Mesothelial cell of epicardium (in vitro differentiated cells): Measurements from ENCODE around the gene SUSD2. TPM values are rescaled to one million over a fixed set of nuclear protein-coding genes. Genes with fewer than 3 reads are reported as not detected.

Experiments used
- DNase-seq, 2 experiments: peaks; one replicate each; pipeline ENCODE4 v3.0.0; 2021; ENCODE audit warnings: low spot score in 2 of 2; ENCODE audit not compliant: unreplicated experiment in 2 of 2
- H3K27ac Mint-ChIP-seq: 2 replicates; pipeline ENCODE4 v1.8.0; 2021; ENCODE audit warnings: mixed read lengths
- H3K27me3 Mint-ChIP-seq: 2 replicates; pipeline ENCODE4 v1.8.0; 2021; ENCODE audit warnings: low read depth, mixed read lengths
- H3K36me3 Mint-ChIP-seq: 2 replicates; pipeline ENCODE4 v1.8.0; 2021; ENCODE audit warnings: mixed read lengths
- H3K4me1 Mint-ChIP-seq: 2 replicates; pipeline ENCODE4 v1.8.0; 2021; ENCODE audit warnings: mixed read lengths
- H3K4me3 Mint-ChIP-seq: 2 replicates; pipeline ENCODE4 v1.8.0; 2021; ENCODE audit warnings: mild to moderate bottlenecking, moderate library complexity, mixed read lengths
- H3K9me3 Mint-ChIP-seq: 2 replicates; pipeline ENCODE4 v1.8.0; 2021; ENCODE audit warnings: mixed read lengths
- total RNA-seq: library from RNA; stranded (reverse); gene quantifications from 3 replicates; pipeline ENCODE4 v1.2.1, GENCODE V29; 2021
- TF ChIP-seq, protein P1 (sequence below): fragments of 200-600 bp; sonication (generic); IDR thresholded peaks from one replicate; pipeline ENCODE4 v1.5.0; 2021; ENCODE audit warnings: antibody characterized with exemption; ENCODE audit not compliant: unreplicated experiment

SUSD2 gene
- total RNA-seq, 1 donor from 2014 or later: 1.2 TPM

DNA sequence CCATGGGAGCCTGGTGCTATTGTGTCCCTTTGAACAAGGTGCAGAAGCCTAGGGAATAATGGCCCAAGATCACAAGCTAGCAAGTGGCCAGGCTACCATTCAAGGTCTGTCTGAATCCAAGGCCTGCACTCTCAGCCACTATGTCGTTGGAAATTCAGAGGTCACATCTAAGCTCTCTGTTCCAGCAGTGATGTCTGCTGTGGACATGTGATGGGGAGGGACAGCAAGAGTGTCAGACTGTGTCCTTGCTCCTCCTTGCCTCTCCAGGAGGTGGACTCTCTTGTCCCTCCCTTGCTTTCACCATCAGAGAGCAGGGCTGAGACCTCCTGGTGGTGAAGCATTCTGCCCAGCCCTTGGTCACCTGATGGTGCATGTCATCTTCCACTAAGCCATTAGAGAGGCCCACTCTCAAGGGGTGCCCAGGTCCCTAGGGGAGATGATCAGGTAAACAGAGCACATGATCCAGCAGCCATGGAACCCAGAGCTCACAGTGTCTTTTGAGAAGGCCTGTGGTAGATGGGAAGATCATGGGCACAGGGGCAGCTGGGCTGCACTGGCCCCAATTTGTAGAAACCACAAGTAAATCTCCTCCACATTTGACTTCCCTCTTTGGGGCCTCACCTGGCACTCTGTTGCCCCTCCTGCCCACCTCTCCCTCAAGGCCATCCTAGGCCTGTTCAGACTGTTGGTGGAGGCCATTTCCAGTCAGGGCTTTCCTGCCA is 37.1 kb upstream of the SUSD2 start:
- Mint-ChIP-seq H3K9me3 (no peaks in the 10 kb centered on the region), H3K27ac (peak overlapping the region; percentile 90), H3K4me3 (no peak overlapping the region), H3K36me3 (peaks cover under 1% of the 10 kb centered on the region), H3K27me3 (no peaks in the 10 kb centered on the region), H3K4me1 (peaks cover 32% of the 10 kb centered on the region)
- TF ChIP-seq, protein P1, sequence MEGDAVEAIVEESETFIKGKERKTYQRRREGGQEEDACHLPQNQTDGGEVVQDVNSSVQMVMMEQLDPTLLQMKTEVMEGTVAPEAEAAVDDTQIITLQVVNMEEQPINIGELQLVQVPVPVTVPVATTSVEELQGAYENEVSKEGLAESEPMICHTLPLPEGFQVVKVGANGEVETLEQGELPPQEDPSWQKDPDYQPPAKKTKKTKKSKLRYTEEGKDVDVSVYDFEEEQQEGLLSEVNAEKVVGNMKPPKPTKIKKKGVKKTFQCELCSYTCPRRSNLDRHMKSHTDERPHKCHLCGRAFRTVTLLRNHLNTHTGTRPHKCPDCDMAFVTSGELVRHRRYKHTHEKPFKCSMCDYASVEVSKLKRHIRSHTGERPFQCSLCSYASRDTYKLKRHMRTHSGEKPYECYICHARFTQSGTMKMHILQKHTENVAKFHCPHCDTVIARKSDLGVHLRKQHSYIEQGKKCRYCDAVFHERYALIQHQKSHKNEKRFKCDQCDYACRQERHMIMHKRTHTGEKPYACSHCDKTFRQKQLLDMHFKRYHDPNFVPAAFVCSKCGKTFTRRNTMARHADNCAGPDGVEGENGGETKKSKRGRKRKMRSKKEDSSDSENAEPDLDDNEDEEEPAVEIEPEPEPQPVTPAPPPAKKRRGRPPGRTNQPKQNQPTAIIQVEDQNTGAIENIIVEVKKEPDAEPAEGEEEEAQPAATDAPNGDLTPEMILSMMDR: no peak
- DNase-seq: no peak

DNA sequence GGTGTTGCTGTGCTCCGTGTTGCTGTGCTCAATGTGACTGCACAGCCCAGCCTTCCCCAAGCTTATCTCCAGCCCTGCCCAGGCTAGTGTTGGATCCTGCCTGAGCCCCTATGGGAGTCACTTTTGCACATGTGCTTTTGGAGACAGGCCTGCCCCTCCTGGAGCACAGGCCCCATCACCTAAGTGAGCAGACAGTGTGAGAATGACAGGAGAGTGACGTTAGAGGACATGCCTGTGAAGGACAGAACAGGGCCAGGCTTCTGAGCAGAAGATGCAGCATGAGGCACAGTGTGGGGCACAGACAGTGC is 36.6 kb upstream of the SUSD2 start:
- no peaks in the 10 kb centered on the region for H3K9me3 Mint-ChIP-seq
- peak overlapping the region; percentile 90 for H3K27ac Mint-ChIP-seq
- H3K4me3 Mint-ChIP-seq: no peak overlapping the region
- TF ChIP-seq, protein P1: no peak
- H3K27me3 Mint-ChIP-seq: no peaks in the 10 kb centered on the region
- peaks cover 2% of the 10 kb centered on the region for H3K36me3 Mint-ChIP-seq
- DNase-seq: no peak
- peaks cover 32% of the 10 kb centered on the region for H3K4me1 Mint-ChIP-seq

DNA sequence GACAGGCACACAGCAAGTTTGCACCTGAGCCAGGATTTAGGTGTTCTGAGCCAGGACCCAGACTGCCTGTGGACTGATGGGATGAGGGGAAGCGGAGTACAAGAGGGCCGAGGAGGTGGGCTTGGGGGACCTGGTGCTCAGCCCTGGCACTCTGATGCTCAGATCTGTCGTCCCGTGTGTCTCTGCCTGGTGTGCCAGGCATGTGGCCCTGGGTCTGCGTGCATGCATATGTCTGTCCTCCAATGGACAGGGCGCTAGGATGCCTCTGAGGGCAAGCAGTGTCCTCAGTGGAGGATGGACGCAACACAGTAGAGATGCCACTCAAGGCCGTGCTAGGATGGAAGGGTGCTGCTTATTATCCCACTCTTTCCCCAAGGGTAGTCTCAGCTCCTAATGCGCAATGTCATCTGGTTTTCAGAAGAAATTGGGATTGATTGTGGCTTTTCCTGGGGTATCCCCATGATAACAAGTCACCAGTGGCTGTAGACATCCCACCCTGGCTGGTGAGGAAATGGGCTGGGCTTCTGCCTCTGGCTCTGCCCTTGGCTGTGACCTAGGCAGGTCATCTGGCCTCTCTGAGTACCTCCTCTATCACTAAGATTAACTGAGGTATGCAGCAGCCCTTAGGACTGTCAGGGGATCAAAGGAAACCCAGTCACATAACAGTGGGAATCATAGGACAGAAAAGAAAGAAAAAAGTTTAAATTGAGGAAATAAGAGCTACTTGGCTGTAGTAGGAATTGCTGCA is 35.7 kb upstream of the SUSD2 start:
- Mint-ChIP-seq H3K4me3 (no peak overlapping the region), H3K36me3 (peaks cover 2% of the 10 kb centered on the region), H3K9me3 (no peaks in the 10 kb centered on the region), H3K4me1 (peaks cover 32% of the 10 kb centered on the region), H3K27me3 (no peaks in the 10 kb centered on the region), H3K27ac (peak overlapping the region; percentile 93)
- DNase-seq: no peak
- TF ChIP-seq, protein P1: no peak

DNA sequence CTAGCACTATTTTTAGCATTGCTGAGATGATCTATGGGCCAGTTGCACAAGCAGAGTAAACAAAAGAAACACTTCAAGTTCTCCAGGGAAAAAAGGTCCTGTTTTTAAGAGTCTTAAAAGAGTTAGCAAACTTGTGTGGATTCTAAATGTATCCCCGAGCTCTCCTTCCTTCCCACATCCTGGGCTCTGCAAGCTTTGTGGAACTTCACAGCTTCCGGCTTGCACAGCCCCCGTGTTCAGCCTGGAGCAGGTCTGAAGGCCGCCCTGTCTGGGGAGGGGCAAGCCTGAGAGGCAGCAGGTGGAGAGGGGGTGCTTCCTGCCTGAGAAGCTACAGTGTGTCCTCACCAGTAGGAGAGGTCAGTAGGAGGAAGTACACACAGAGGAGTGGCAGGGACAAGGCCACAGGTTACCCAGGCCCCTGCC is 35.1 kb upstream of the SUSD2 start:
- TF ChIP-seq, protein P1: no peak
- no peaks in the 10 kb centered on the region for H3K9me3 Mint-ChIP-seq
- H3K36me3 Mint-ChIP-seq: peaks cover 2% of the 10 kb centered on the region
- no peak overlapping the region for H3K4me3 Mint-ChIP-seq
- peak overlapping the region; percentile 93 for H3K27ac Mint-ChIP-seq
- H3K27me3 Mint-ChIP-seq: no peaks in the 10 kb centered on the region
- H3K4me1 Mint-ChIP-seq: peaks cover 32% of the 10 kb centered on the region
- DNase-seq: no peak

DNA sequence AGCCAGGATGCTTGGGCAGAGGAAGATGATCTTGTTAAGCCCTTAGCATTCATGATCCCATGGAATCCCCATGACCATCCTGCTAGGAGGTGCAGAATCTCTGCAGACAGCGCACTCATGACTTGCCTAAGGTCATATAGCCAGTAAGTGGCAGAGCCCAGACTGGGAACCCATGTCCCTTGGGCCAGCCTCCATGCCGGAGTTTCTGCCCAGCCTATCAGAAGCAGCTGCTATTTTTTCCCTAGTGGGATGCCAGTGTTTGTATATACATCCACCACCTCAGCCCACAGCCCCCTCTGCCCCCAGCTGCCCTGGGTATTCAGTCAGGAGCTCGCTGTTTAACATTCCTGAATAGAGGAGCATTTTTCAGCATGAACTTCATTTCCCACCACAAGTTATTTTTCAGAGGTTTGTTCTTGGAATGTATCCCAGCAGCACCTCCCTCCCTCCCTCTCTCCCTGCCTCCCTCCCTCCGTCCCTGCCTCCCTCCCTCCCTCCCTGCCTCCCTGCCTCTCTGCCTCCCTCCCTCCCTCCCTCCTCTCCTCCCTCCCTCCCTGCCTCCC is 34.4 kb upstream of the SUSD2 start:
- H3K27me3 Mint-ChIP-seq: no peaks in the 10 kb centered on the region

More for the DNA sequence above, 34.4 kb upstream of the SUSD2 start:
- TF ChIP-seq, protein P1: no peak
- H3K4me3 Mint-ChIP-seq: no peak overlapping the region
- H3K4me1 Mint-ChIP-seq: peaks cover 32% of the 10 kb centered on the region
- H3K27ac Mint-ChIP-seq: peak overlapping the region; percentile 75
- peaks cover 2% of the 10 kb centered on the region for H3K36me3 Mint-ChIP-seq
- DNase-seq: no peak
- no peaks in the 10 kb centered on the region for H3K9me3 Mint-ChIP-seq
